ENCODE measurements around the gene SLCO4A1. TPM values are rescaled to one million over a fixed set of nuclear protein-coding genes. Genes with fewer than 3 reads are reported as not detected.

Gene SLCO4A1
- total and polyA plus RNA-seq, 2 of the 4 experiments (the other 2 are of a cell fraction), result 0.72 to 1.1 TPM

DNA sequence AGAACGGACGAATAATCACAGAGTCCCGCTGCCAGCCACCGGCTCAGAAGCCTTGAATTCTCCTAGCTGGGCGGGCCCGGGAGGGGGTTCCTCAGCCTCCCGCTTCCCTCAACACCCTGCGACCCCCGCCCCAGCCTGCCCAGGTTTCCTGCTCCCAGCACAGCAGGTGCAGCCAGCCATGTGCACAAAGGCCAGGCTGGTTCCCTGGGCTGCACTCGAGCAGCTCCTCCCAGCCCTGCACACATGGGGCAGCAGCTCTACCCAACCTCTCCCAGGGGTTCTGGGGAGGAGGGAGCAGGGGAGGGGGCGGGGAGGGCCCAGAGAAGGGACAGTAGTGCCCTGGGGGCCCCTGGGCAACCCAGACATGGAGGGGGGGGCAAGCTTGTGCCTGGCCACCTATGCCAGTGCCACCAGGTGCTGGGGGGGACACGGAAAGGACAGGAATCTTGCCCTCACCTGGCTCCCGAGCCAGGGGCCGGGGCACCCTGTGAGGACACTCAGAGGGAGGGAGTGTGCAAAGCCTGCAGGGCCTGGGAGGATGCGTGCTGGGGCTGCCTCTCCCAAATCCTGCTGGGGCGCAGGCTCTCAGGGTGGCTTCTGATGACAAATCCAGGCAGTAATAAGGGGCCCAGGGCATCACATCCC lies 65.1 kb downstream of the SLCO4A1 start:
- Histone ChIP-seq H4K8ac (ENCODE audit: low read depth in 2 of 2, low read length in 2 of 2) (no peak overlapping the region), H2BK15ac (ENCODE audit: low read depth, low read length) (no peak overlapping the region), H4K20me1 (ENCODE audit: insufficient read depth, low read length) (peaks cover 7% of the 10 kb centered on the region; the same call in 1 of the 2 replicates), H2AK5ac (ENCODE audit: low read depth, low read length) (no peak overlapping the region), H3K18ac (ENCODE audit: low read depth, low read length) (no peak overlapping the region), H3K4me2 (ENCODE audit: low read depth, low read length) (no peak overlapping the region), H4K91ac (ENCODE audit: insufficient read depth, low read depth, low read length) (no peak overlapping the region), H3K4me3 (ENCODE audit: insufficient read depth, low read depth, low read length) (no peak overlapping the region), H2BK5ac (ENCODE audit: low read depth, low read length, poor library complexity, severe bottlenecking) (no peak overlapping the region), H3K27me3 (ENCODE audit: control insufficient read depth, insufficient read depth, low read length) (peaks cover 31% of the 10 kb centered on the region; the same call in 1 of the 2 replicates), H3K79me1 (ENCODE audit: low read depth in 1 of 2, low read length in 2 of 2) (no peaks in the 10 kb centered on the region), H3K36me3 (ENCODE audit: control insufficient read depth, insufficient read depth, low read length) (no peaks in the 10 kb centered on the region), H3K14ac (replicated peaks; ENCODE audit: low read depth, low read length) (no peak overlapping the region), H3K4me1 (ENCODE audit: control insufficient read depth, insufficient read depth, low read length) (peaks cover 15% of the 10 kb centered on the region), H3K9me1 (ENCODE audit: insufficient read depth, low read length) (peaks cover 24% of the 10 kb centered on the region), H2AK9ac (replicated peaks; ENCODE audit: low read depth, low read length, poor library complexity) (no peak overlapping the region), H3K56ac (ENCODE audit: extremely low read depth, insufficient read depth, low read length) (no peak overlapping the region), H3K9ac (ENCODE audit: low read depth, low read length) (no peak overlapping the region), H4K5ac (ENCODE audit: low read depth, low read length) (no peak overlapping the region), H2BK20ac (ENCODE audit: low read depth, low read length) (no peak overlapping the region), H3K23ac (ENCODE audit: low read depth, low read length) (no peak overlapping the region), H3K4ac (ENCODE audit: low read depth, low read length) (no peak overlapping the region), H3K27ac (ENCODE audit: insufficient read depth, low read length) (no peak overlapping the region), H3K9me3 (ENCODE audit: control insufficient read depth, insufficient read depth, low read length) (no peaks in the 10 kb centered on the region), H2BK120ac (ENCODE audit: low read depth, low read length) (no peak overlapping the region), H2AFZ (replicated peaks; ENCODE audit: low read length, poor library complexity) (no peak overlapping the region)
- ChIA-PET POLR2A (ENCODE audit: unreplicated experiment) (no interaction called here), CTCF (no interaction called here)
- TF ChIP-seq CHD1 (IDR thresholded peaks at IDR 0.05; ENCODE audit: low read depth, low read length) (no peak), NFE2L2 (IDR thresholded peaks at IDR 0.05; ENCODE audit: low read depth, low read length) (no peak), RCOR1 (IDR thresholded peaks at IDR 0.05; ENCODE audit: insufficient replicate concordance, low read length) (no peak), SMC3 (IDR thresholded peaks at IDR 0.05; ENCODE audit: low read depth, low read length) (no peak), FOS (IDR thresholded peaks at IDR 0.05; ENCODE audit: low read depth, low read length) (no peak), RFX5 (IDR thresholded peaks at IDR 0.05; ENCODE audit: low read depth, low read length) (no peak), POLR2A (IDR thresholded peaks at IDR 0.05; ENCODE audit: low read depth, low read length) (no peak), MAZ (IDR thresholded peaks at IDR 0.05; ENCODE audit: borderline replicate concordance, low read depth, low read length) (no peak), CEBPB (IDR thresholded peaks at IDR 0.05; ENCODE audit: low read depth, low read length) (no peak), RAD21 (IDR thresholded peaks at IDR 0.05; ENCODE audit: low read length) (no peak), BHLHE40 (IDR thresholded peaks at IDR 0.05; ENCODE audit: low read depth, low read length) (no peak)
- TF ChIP-seq, protein P1, sequence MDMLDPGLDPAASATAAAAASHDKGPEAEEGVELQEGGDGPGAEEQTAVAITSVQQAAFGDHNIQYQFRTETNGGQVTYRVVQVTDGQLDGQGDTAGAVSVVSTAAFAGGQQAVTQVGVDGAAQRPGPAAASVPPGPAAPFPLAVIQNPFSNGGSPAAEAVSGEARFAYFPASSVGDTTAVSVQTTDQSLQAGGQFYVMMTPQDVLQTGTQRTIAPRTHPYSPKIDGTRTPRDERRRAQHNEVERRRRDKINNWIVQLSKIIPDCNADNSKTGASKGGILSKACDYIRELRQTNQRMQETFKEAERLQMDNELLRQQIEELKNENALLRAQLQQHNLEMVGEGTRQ (IDR thresholded peaks at IDR 0.05; ENCODE audit: low read depth, low read length), result no peak
- TF ChIP-seq, protein P2, sequence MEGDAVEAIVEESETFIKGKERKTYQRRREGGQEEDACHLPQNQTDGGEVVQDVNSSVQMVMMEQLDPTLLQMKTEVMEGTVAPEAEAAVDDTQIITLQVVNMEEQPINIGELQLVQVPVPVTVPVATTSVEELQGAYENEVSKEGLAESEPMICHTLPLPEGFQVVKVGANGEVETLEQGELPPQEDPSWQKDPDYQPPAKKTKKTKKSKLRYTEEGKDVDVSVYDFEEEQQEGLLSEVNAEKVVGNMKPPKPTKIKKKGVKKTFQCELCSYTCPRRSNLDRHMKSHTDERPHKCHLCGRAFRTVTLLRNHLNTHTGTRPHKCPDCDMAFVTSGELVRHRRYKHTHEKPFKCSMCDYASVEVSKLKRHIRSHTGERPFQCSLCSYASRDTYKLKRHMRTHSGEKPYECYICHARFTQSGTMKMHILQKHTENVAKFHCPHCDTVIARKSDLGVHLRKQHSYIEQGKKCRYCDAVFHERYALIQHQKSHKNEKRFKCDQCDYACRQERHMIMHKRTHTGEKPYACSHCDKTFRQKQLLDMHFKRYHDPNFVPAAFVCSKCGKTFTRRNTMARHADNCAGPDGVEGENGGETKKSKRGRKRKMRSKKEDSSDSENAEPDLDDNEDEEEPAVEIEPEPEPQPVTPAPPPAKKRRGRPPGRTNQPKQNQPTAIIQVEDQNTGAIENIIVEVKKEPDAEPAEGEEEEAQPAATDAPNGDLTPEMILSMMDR (conservative IDR thresholded peaks at IDR 0.05; ENCODE audit: low read depth, low read length), result no peak
- TF ChIP-seq, protein P3, sequence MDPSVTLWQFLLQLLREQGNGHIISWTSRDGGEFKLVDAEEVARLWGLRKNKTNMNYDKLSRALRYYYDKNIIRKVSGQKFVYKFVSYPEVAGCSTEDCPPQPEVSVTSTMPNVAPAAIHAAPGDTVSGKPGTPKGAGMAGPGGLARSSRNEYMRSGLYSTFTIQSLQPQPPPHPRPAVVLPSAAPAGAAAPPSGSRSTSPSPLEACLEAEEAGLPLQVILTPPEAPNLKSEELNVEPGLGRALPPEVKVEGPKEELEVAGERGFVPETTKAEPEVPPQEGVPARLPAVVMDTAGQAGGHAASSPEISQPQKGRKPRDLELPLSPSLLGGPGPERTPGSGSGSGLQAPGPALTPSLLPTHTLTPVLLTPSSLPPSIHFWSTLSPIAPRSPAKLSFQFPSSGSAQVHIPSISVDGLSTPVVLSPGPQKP (IDR thresholded peaks at IDR 0.05; ENCODE audit: borderline replicate concordance, low read depth, low read length), result no peak
- ATAC-seq (ENCODE audit: low read depth) (no peak), DNase-seq (no peak)
- 65% methylated on average over 6 of the region's 16 CpGs; no CpG with 5 or more reads in 1 of the 2 experiments for WGBS, 2 experiments (ENCODE audit: extremely low coverage in 2 of 2, insufficient read length in 1 of 2)
- dilution Hi-C loops (cut with HindIII; ENCODE audit: low sequenced_read_pairs, unreplicated experiment), result no loop called here
- in situ Hi-C loops (cut with MboI; ENCODE audit: low sequenced_read_pairs), result no loop called here
- intact Hi-C loops (cut with micrococcal nuclease), result no loop called here
- BruUV-seq (replicated peaks), result no TSS peak

All from IMR-90 (cell line).